ENCODE measurements around the gene SLC25A25. TPM values are rescaled to one million over a fixed set of nuclear protein-coding genes. Genes with fewer than 3 reads are reported as not detected.

The SLC25A25 gene
- total RNA-seq, 1 donor from 2014 or later: 33.0 TPM

DNA sequence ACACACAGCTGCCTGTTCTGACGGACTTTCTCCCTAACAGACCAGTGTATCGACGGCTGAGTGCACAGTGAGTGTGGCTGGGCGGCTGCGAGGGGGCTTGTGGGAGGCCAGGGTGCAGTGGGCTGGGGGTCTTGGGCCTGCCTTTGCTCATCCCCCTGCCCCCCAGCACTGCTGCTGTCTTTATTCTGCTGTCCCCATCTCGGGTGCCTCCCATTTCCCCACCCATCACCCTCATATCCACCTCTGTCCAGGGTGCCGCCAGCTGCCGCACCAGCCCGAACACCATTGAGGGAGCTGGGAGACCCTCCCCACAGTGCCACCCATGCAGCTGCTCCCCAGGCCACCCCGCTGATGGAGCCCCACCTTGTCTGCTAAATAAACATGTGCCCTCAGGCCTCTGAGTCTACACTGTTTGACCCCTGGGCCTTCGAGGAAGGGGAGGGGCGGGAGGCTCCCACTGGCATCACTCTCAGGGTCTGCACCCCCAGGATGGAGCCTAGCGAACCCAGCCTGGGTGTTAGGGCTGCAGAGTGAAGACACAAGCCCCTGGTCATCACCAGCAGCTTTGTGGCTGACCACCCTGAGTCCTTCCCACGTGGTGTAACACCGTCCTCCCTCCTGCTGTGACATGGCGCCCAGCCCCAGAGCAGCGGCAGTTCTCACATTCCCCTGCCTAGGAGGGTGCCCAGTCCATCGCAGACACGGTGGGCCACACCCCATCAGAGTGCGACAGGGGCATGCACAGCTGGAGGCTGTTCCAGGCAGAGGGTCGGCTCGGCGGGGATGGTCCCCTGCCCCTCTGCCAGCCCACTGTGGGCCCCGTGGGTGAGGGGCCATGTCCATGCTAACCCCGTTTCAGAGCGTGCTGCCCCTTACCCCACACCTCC, 85.3 kb downstream of the SLC25A25 start:
- H3K27me3 Mint-ChIP-seq (ENCODE audit: unreplicated experiment): peaks cover 3% of the 10 kb centered on the region
- no peak for TF ChIP-seq CTCF (IDR thresholded peaks at IDR 0.05; ENCODE audit: partially characterized antibody, unreplicated experiment)
- H3K4me3 Mint-ChIP-seq (ENCODE audit: unreplicated experiment): no peak overlapping the region
- no peak for DNase-seq
- no peak overlapping the region for H3K27ac Mint-ChIP-seq (ENCODE audit: unreplicated experiment)
- no peaks in the 10 kb centered on the region for H3K36me3 Mint-ChIP-seq (ENCODE audit: unreplicated experiment)
- peaks cover 3% of the 10 kb centered on the region for H3K4me1 Mint-ChIP-seq (ENCODE audit: low read depth, unreplicated experiment)
- peaks cover 5% of the 10 kb centered on the region for H3K9me3 Mint-ChIP-seq (ENCODE audit: unreplicated experiment)

DNA sequence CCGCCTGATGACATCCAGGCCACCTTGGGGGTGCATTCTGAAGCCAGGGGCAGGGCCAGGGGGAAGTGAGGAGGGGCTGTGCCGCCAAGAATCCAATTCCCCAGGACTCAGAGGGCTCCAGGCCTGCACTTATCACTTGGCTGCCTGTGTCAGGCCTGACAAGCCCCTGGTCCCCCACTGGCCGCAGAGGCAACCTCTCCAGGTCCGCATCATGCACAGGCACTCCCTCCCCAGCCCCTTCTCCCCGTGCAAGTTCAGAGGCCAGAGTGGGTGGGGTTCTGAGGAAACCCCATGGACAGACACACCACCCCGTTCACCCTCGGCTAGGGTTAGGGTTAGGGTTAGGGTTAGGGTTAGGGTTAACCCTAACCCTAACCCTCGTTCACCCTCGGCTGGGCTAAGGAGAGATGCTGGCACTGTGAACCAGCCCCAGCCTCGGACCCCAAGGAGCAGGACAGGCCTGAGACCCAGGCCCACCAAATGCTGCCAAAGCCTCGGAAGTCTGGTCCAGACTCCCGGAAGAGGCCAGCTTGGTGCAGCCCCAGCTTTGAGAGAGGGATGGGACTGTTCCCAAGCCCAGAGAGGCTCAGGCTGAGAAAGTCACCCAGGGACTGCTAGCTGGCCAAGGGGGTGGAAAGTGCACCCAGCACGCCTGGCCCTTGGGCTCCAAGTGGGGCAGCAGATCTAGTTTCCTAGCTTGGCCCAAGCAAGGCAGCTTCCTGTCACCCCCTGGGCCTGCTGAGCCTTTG, 86.1 kb downstream of the SLC25A25 start:
- TF ChIP-seq CTCF (IDR thresholded peaks at IDR 0.05; ENCODE audit: partially characterized antibody, unreplicated experiment): no peak
- no peaks in the 10 kb centered on the region for H3K36me3 Mint-ChIP-seq (ENCODE audit: unreplicated experiment)
- peaks cover 3% of the 10 kb centered on the region for H3K27me3 Mint-ChIP-seq (ENCODE audit: unreplicated experiment)
- no peak overlapping the region for H3K4me3 Mint-ChIP-seq (ENCODE audit: unreplicated experiment)
- no peak for DNase-seq
- peaks cover 5% of the 10 kb centered on the region for H3K9me3 Mint-ChIP-seq (ENCODE audit: unreplicated experiment)
- H3K4me1 Mint-ChIP-seq (ENCODE audit: low read depth, unreplicated experiment): peaks cover 3% of the 10 kb centered on the region
- no peak overlapping the region for H3K27ac Mint-ChIP-seq (ENCODE audit: unreplicated experiment)

GRCh38 chr9:128155736-128156500, 87.9 kb downstream of the SLC25A25 start:
- peak; percentile 5 for DNase-seq
- Mint-ChIP-seq H3K4me3 (ENCODE audit: unreplicated experiment) (no peak overlapping the region), H3K27me3 (ENCODE audit: unreplicated experiment) (no peaks in the 10 kb centered on the region), H3K36me3 (ENCODE audit: unreplicated experiment) (no peaks in the 10 kb centered on the region), H3K27ac (ENCODE audit: unreplicated experiment) (no peak overlapping the region), H3K9me3 (ENCODE audit: unreplicated experiment) (peaks cover 3% of the 10 kb centered on the region), H3K4me1 (ENCODE audit: low read depth, unreplicated experiment) (no peaks in the 10 kb centered on the region)
- TF ChIP-seq CTCF (IDR thresholded peaks at IDR 0.05; ENCODE audit: partially characterized antibody, unreplicated experiment): no peak

Other genes with a start within 250 kb of the SLC25A25 start
- gene ENG, start 213.6 kb upstream of the SLC25A25 start, total RNA-seq (ENCODE audit: unreplicated experiment): not detected
- gene AK1, start 190.6 kb upstream of the SLC25A25 start, total RNA-seq (ENCODE audit: unreplicated experiment): 121 TPM
- 26.1 TPM for gene ST6GALNAC6, start 168.6 kb upstream of the SLC25A25 start, total RNA-seq (ENCODE audit: unreplicated experiment)
- 15.8 TPM for gene ST6GALNAC4, start 151.2 kb upstream of the SLC25A25 start, total RNA-seq (ENCODE audit: unreplicated experiment)
- gene PIP5KL1, start 137.5 kb upstream of the SLC25A25 start, total RNA-seq (ENCODE audit: unreplicated experiment): 11.9 TPM
- 35.3 TPM for gene DPM2, start 130.4 kb upstream of the SLC25A25 start, total RNA-seq (ENCODE audit: unreplicated experiment)
- gene EEIG1, start 87.2 kb upstream of the SLC25A25 start, total RNA-seq (ENCODE audit: unreplicated experiment): 15.8 TPM
- gene NAIF1, start 912 bp upstream of the SLC25A25 start, total RNA-seq (ENCODE audit: unreplicated experiment): 6.2 TPM
- 85.1 TPM for gene PTGES2, start 59.5 kb downstream of the SLC25A25 start, total RNA-seq (ENCODE audit: unreplicated experiment)
- not detected for gene LCN2, start 81.2 kb downstream of the SLC25A25 start, total RNA-seq (ENCODE audit: unreplicated experiment)
- gene BBLN, start 92.0 kb downstream of the SLC25A25 start, total RNA-seq (ENCODE audit: unreplicated experiment): 147 TPM
- 174 TPM for gene CIZ1, start 123.3 kb downstream of the SLC25A25 start, total RNA-seq (ENCODE audit: unreplicated experiment)
- 276 TPM for gene DNM1, start 135.1 kb downstream of the SLC25A25 start, total RNA-seq (ENCODE audit: unreplicated experiment)
- gene GOLGA2, start 207.8 kb downstream of the SLC25A25 start, total RNA-seq (ENCODE audit: unreplicated experiment): 78.3 TPM
- 13.7 TPM for gene SWI5, start 208.0 kb downstream of the SLC25A25 start, total RNA-seq (ENCODE audit: unreplicated experiment)

Data from glutamatergic neuron (in vitro differentiated cells).